ENCODE data around the gene DAG1. TPM values are rescaled to one million over a fixed set of nuclear protein-coding genes. Genes with fewer than 3 reads are reported as not detected.

Gene DAG1
- total and polyA plus RNA-seq, 4 donors, result 15.3 to 87.4 (median 47.8) TPM

DNA sequence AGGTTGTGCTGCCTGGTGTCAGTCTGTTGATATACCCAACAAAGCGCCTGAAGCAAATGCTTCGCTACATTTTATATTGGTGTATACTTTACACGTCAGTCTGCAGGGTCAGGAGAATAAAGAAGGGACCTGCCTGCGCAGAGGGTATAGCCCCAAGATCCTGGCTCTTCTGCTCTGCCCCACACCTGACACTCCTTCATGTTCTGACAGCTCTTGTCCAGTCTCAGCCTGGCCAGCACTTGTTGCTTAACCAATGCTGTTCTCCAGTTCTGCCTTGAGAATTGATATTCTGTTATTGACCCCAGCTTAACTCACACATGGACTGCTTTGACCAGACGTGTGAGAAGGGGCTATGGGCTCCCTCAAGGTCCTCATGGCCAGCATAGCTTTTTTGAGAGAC is 48.4 kb downstream of the DAG1 start:
- peak in 1 of 2 donors; percentile 20 for DNase-seq
- Histone ChIP-seq H3K36me3 (ENCODE audit: control insufficient read depth in 1 of 2, insufficient read depth in 2 of 2, low read length in 1 of 2) (peaks cover 0 to 4% of the 10 kb centered on the region in 2 donors), H3K27me3 (ENCODE audit: control insufficient read depth in 1 of 2, insufficient read depth in 2 of 2, low read length in 1 of 2) (no peaks in the 10 kb centered on the region), H3K27ac (ENCODE audit: low read depth in 1 of 2, low read length in 2 of 2) (no peak overlapping the region), H3K4me1 (ENCODE audit: control insufficient read depth in 1 of 2, insufficient read depth in 2 of 2, low read length in 2 of 2) (no peaks in the 10 kb centered on the region), H3K4me3 (ENCODE audit: low read length in 2 of 2) (no peak overlapping the region), H3K9me3 (ENCODE audit: control insufficient read depth, low read length) (no peaks in the 10 kb centered on the region)
- WGBS, 2 donors, result 87 to 88% methylated on average over 5 of the region's 5 CpGs
- intact Hi-C loops (cut with DNase I), result no loop called here
- no peak for ATAC-seq (ENCODE audit: low FRiP score)

DNA sequence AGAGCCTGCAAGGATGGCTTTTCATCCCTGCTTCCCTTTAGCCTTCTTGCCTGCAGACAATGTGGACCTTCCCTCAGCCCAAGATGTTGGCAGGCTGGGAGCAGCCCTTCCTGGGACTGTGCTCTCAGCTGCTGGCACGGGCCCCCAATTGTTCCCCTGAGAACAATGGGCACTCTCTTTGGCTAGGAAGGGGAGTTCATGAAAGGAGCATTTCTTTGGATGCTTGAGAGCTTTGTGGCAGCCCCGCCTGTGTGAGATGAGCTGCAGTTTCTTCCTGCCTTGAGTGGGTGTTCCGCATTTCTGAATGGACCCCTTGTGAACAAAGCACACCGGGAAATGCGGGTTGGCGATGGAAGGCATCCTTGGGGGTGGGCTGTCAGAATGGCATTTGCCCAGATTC is 49.2 kb downstream of the DAG1 start:
- ATAC-seq (ENCODE audit: low FRiP score), result no peak
- no peaks in the 10 kb centered on the region for H3K9me3 ChIP-seq (ENCODE audit: control insufficient read depth, low read length)
- no peak overlapping the region for H3K27ac ChIP-seq (ENCODE audit: low read depth in 1 of 2, low read length in 2 of 2)
- intact Hi-C loops (cut with DNase I), result no loop called here
- H3K36me3 ChIP-seq (ENCODE audit: control insufficient read depth in 1 of 2, insufficient read depth in 2 of 2, low read length in 1 of 2), result peaks cover 0 to 4% of the 10 kb centered on the region in 2 donors
- H3K27me3 ChIP-seq (ENCODE audit: control insufficient read depth in 1 of 2, insufficient read depth in 2 of 2, low read length in 1 of 2), result no peaks in the 10 kb centered on the region
- DNase-seq, result peak in 1 of 2 donors; percentile 52
- no peaks in the 10 kb centered on the region for H3K4me1 ChIP-seq (ENCODE audit: control insufficient read depth in 1 of 2, insufficient read depth in 2 of 2, low read length in 2 of 2)
- WGBS, 2 donors, result 32 to 37% methylated on average over 6 of the region's 6 CpGs
- H3K4me3 ChIP-seq (ENCODE audit: low read length in 2 of 2), result no peak overlapping the region

DNA sequence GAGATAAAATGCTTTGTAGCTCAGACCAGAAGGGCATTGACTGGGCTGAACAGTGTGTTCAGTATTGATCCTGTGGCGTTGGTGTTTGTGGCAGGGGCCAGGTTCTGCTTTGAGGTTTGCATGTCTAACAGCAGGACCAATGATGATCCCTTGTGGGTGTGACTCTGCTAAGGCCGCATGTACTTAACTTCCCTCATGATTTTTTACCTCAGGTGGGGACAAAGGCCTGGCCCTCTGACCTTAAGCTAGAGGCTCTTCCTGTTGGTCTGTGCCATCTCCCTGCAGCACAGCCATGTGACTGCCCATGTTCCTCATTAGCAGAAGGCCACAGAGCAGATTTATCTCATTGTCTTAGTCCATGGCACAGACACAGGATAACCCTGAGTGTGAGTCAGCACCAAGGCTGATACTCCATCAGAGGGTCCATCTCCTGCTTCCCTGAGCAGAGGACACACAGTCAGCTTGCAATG is 49.9 kb downstream of the DAG1 start:
- Histone ChIP-seq H3K27ac (ENCODE audit: low read depth in 1 of 2, low read length in 2 of 2) (no peak overlapping the region), H3K27me3 (ENCODE audit: control insufficient read depth in 1 of 2, insufficient read depth in 2 of 2, low read length in 1 of 2) (no peaks in the 10 kb centered on the region), H3K4me3 (ENCODE audit: low read length in 2 of 2) (no peak overlapping the region), H3K9me3 (ENCODE audit: control insufficient read depth, low read length) (no peaks in the 10 kb centered on the region), H3K36me3 (ENCODE audit: control insufficient read depth in 1 of 2, insufficient read depth in 2 of 2, low read length in 1 of 2) (peaks cover 0 to 4% of the 10 kb centered on the region in 2 donors), H3K4me1 (ENCODE audit: control insufficient read depth in 1 of 2, insufficient read depth in 2 of 2, low read length in 2 of 2) (no peaks in the 10 kb centered on the region)
- ATAC-seq (ENCODE audit: low FRiP score) (no peak), DNase-seq (no peak)
- WGBS, 2 donors, result 79 to 83% methylated on average over 2 of the region's 2 CpGs
- intact Hi-C loops (cut with DNase I), result no loop called here

DNA sequence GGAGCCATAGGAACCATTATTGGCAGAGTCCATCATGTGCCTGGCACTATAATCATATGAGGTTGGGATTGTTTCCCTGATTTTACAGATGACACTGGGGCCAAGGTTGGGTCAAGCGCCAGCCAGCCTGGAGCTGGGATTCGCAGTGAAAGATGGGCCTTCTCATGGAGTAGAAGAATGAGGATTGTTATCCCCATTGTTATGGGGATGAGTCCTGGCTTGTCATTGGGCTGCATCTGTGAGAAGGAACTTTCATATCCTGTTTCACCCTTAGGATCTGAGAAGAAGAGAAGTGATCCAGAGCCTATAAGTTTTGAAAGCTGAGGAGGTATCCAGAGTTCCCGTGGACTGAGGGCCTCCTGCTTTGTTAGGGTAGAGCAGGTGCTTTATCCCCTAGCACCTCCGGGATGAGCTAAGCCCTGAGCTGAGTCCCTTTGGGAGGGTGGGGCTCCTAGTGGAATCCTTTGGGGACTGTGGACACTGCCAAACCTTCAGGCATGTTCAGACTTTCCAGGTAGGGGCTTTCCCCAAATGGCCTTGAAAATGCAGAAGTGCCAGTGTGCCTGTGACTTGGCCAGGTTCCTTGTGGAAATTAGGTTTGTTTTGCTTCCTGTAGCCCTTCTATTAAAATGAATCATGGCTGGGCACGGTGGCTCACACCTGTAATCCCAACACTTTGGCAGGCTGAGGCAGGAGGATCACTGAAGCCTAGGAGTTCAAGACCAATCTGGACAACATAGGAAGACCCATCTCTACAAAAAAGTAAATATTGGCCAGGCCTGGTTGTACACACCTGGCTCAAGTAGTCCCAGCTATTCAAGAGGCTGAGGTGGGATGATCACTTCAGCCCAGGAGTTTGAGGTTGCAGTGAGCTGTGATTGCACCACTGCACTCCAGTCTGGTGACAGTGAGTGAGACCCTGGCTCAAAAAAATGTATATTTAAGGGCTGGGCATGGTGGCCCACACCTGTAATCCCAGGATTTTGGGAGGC is 54.0 kb downstream of the DAG1 start:
- intact Hi-C loops (cut with DNase I), result no loop called here
- no peak overlapping the region for H3K4me3 ChIP-seq (ENCODE audit: low read length in 2 of 2)
- no peaks in the 10 kb centered on the region for H3K27me3 ChIP-seq (ENCODE audit: control insufficient read depth in 1 of 2, insufficient read depth in 2 of 2, low read length in 1 of 2)
- WGBS, 2 donors, result 77% methylated on average over 5 of the region's 5 CpGs
- no peaks in the 10 kb centered on the region for H3K9me3 ChIP-seq (ENCODE audit: control insufficient read depth, low read length)
- H3K27ac ChIP-seq (ENCODE audit: low read depth in 1 of 2, low read length in 2 of 2), result no peak overlapping the region
- ATAC-seq (ENCODE audit: low FRiP score) (no peak), DNase-seq (peak in 1 of 2 donors; percentile 16)
- no peaks in the 10 kb centered on the region for H3K4me1 ChIP-seq (ENCODE audit: control insufficient read depth in 1 of 2, insufficient read depth in 2 of 2, low read length in 2 of 2)
- no peaks in the 10 kb centered on the region for H3K36me3 ChIP-seq (ENCODE audit: control insufficient read depth in 1 of 2, insufficient read depth in 2 of 2, low read length in 1 of 2)

DNA sequence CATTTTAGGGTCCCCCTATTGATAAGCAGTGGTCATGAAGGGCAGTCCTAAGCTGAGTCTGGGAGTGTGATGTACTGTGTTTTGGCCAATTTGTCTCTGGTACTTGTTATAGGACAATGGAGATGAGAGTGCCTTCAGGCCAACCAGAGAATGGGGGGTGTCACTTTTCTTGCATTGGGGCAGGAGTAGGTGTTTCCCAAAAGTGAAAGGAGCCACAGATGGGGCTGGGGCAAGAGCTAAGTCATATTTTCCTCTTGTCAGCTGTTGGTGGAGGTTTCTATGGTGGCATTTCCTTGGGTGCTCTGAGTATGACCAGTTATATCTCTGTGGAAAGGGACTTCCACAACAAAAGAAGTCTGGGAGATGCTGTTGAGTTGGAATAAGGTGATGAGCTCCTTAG is 59.5 kb downstream of the DAG1 start:
- H3K27ac ChIP-seq (ENCODE audit: low read depth in 1 of 2, low read length in 2 of 2), result no peak overlapping the region
- peaks cover 5 to 6% of the 10 kb centered on the region in 2 donors for H3K36me3 ChIP-seq (ENCODE audit: control insufficient read depth in 1 of 2, insufficient read depth in 2 of 2, low read length in 1 of 2)
- no peak for DNase-seq
- intact Hi-C loops (cut with DNase I), result no loop called here
- no peak for ATAC-seq (ENCODE audit: low FRiP score)
- H3K9me3 ChIP-seq (ENCODE audit: control insufficient read depth, low read length), result no peaks in the 10 kb centered on the region
- H3K4me3 ChIP-seq (ENCODE audit: low read length in 2 of 2), result no peak overlapping the region
- no peaks in the 10 kb centered on the region for H3K4me1 ChIP-seq (ENCODE audit: control insufficient read depth in 1 of 2, insufficient read depth in 2 of 2, low read length in 2 of 2)
- no peaks in the 10 kb centered on the region for H3K27me3 ChIP-seq (ENCODE audit: control insufficient read depth in 1 of 2, insufficient read depth in 2 of 2, low read length in 1 of 2)

DNA sequence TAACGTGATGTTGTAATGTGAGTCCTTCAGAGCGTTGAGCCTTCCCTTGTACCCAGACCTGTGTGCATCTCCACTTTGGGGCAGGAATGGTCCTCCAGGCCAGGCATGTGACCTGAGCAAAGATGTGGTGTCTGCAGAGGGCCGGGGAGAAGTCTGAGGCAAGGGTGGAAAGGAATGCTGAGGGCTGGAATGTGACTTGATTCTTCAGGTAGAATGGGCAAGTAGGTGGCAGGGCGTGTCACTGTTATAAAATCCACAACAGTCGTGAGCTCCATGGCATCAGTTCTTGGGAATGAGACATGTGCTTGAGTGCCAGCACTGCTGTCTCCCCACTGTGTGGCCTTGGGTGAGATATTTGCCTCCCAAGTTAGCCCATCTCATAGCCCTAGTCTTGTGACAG is 60.2 kb downstream of the DAG1 start:
- Histone ChIP-seq H3K4me3 (ENCODE audit: low read length in 2 of 2) (no peak overlapping the region), H3K27me3 (ENCODE audit: control insufficient read depth in 1 of 2, insufficient read depth in 2 of 2, low read length in 1 of 2) (no peaks in the 10 kb centered on the region), H3K9me3 (ENCODE audit: control insufficient read depth, low read length) (no peaks in the 10 kb centered on the region), H3K4me1 (ENCODE audit: control insufficient read depth in 1 of 2, insufficient read depth in 2 of 2, low read length in 2 of 2) (no peaks in the 10 kb centered on the region), H3K27ac (ENCODE audit: low read depth in 1 of 2, low read length in 2 of 2) (no peak overlapping the region), H3K36me3 (ENCODE audit: control insufficient read depth in 1 of 2, insufficient read depth in 2 of 2, low read length in 1 of 2) (peaks cover 5 to 6% of the 10 kb centered on the region in 2 donors)
- intact Hi-C loops (cut with DNase I), result no loop called here
- DNase-seq (peak in 1 of 2 donors; percentile 21), ATAC-seq (ENCODE audit: low FRiP score) (no peak)
- 76 to 83% methylated on average over 5 of the region's 5 CpGs for WGBS, 2 donors

DNA sequence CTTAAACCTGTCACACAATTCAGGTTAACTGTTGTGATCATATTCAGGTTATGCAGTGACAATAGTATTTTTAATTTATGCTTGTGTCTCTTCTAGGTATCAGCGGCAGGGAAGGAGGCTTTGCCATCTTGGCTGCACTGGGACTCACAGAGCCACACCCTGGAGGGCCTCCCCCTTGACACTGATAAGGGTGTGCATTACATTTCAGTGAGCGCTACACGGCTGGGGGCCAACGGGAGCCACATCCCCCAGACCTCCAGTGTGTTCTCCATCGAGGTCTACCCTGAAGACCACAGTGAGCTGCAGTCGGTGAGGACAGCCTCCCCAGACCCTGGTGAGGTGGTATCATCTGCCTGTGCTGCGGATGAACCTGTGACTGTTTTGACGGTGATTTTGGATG is 60.6 kb downstream of the DAG1 start:
- 89% methylated on average over 8 of the region's 8 CpGs for WGBS, 2 donors
- intact Hi-C loops (cut with DNase I), result no loop called here
- H3K27me3 ChIP-seq (ENCODE audit: control insufficient read depth in 1 of 2, insufficient read depth in 2 of 2, low read length in 1 of 2), result no peaks in the 10 kb centered on the region
- ATAC-seq (ENCODE audit: low FRiP score) (no peak), DNase-seq (peak in 1 of 2 donors; percentile 33)
- H3K4me3 ChIP-seq (ENCODE audit: low read length in 2 of 2), result no peak overlapping the region
- H3K36me3 ChIP-seq (ENCODE audit: control insufficient read depth in 1 of 2, insufficient read depth in 2 of 2, low read length in 1 of 2), result peaks cover 5 to 6% of the 10 kb centered on the region in 2 donors
- H3K9me3 ChIP-seq (ENCODE audit: control insufficient read depth, low read length), result no peaks in the 10 kb centered on the region
- H3K4me1 ChIP-seq (ENCODE audit: control insufficient read depth in 1 of 2, insufficient read depth in 2 of 2, low read length in 2 of 2), result no peaks in the 10 kb centered on the region
- no peak overlapping the region for H3K27ac ChIP-seq (ENCODE audit: low read depth in 1 of 2, low read length in 2 of 2)

DNA sequence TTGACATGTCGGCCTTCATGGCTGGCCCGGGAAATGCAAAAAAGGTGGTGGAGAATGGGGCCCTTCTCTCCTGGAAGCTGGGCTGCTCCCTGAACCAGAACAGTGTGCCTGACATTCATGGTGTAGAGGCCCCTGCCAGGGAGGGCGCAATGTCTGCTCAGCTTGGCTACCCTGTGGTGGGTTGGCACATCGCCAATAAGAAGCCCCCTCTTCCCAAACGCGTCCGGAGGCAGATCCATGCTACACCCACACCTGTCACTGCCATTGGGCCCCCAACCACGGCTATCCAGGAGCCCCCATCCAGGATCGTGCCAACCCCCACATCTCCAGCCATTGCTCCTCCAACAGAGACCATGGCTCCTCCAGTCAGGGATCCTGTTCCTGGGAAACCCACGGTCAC is 61.2 kb downstream of the DAG1 start:
- Histone ChIP-seq H3K9me3 (ENCODE audit: control insufficient read depth, low read length) (no peaks in the 10 kb centered on the region), H3K4me1 (ENCODE audit: control insufficient read depth in 1 of 2, insufficient read depth in 2 of 2, low read length in 2 of 2) (no peaks in the 10 kb centered on the region), H3K27me3 (ENCODE audit: control insufficient read depth in 1 of 2, insufficient read depth in 2 of 2, low read length in 1 of 2) (no peaks in the 10 kb centered on the region), H3K4me3 (ENCODE audit: low read length in 2 of 2) (no peak overlapping the region), H3K36me3 (ENCODE audit: control insufficient read depth in 1 of 2, insufficient read depth in 2 of 2, low read length in 1 of 2) (peaks cover 5 to 6% of the 10 kb centered on the region in 2 donors), H3K27ac (ENCODE audit: low read depth in 1 of 2, low read length in 2 of 2) (no peak overlapping the region)
- no peak for DNase-seq
- no peak for ATAC-seq (ENCODE audit: low FRiP score)
- intact Hi-C loops (cut with DNase I), result no loop called here
- 81 to 83% methylated on average over 10 of the region's 10 CpGs for WGBS, 2 donors

DNA sequence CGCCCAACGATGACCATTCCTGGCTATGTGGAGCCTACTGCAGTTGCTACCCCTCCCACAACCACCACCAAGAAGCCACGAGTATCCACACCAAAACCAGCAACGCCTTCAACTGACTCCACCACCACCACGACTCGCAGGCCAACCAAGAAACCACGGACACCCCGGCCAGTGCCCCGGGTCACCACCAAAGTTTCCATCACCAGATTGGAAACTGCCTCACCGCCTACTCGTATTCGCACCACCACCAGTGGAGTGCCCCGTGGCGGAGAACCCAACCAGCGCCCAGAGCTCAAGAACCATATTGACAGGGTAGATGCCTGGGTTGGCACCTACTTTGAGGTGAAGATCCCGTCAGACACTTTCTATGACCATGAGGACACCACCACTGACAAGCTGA is 61.6 kb downstream of the DAG1 start:
- H3K4me1 ChIP-seq (ENCODE audit: control insufficient read depth in 1 of 2, insufficient read depth in 2 of 2, low read length in 2 of 2), result no peaks in the 10 kb centered on the region
- no peak for DNase-seq

More for the DNA sequence above, 61.6 kb downstream of the DAG1 start:
- no peak for ATAC-seq (ENCODE audit: low FRiP score)
- Histone ChIP-seq H3K9me3 (ENCODE audit: control insufficient read depth, low read length) (no peaks in the 10 kb centered on the region), H3K27ac (ENCODE audit: low read depth in 1 of 2, low read length in 2 of 2) (no peak overlapping the region), H3K4me3 (ENCODE audit: low read length in 2 of 2) (no peak overlapping the region), H3K36me3 (ENCODE audit: control insufficient read depth in 1 of 2, insufficient read depth in 2 of 2, low read length in 1 of 2) (peaks cover 5 to 6% of the 10 kb centered on the region in 2 donors), H3K27me3 (ENCODE audit: control insufficient read depth in 1 of 2, insufficient read depth in 2 of 2, low read length in 1 of 2) (no peaks in the 10 kb centered on the region)
- WGBS, 2 donors, result 94 to 98% methylated on average over 16 of the region's 16 CpGs
- intact Hi-C loops (cut with DNase I), result no loop called here
